SK-N-SH (cell line): Measurements from ENCODE around the gene LRRC46. TPM values are rescaled to one million over a fixed set of nuclear protein-coding genes. Genes with fewer than 3 reads are reported as not detected.

Source experiments
- CTCF ChIA-PET: fragments of 300-600, 350-600 bp; formaldehyde crosslinking; extraction: SDS; loops from one replicate; lab custom pipeline; 2021; lab: Yijun Ruan, JAX
- POLR2A ChIA-PET: fragments of 350-600 bp; sonication (Branson Sonifier 250); formaldehyde crosslinking; extraction: SDS; loops from one replicate; lab custom pipeline; 2020; ENCODE audit warnings: antibody characterized with exemption, inconsistent platforms; lab: Yijun Ruan, JAX
- DNase-seq: peaks from one replicate; pipeline ENCODE4 v3.0.0; 2012
- H2AFZ ChIP-seq: fragments of 200-600 bp; sonication (generic); 2 replicates; pipeline ENCODE4 v1.8.1; 2016; ENCODE audit warnings: antibody characterized with exemption, mild to moderate bottlenecking, low read depth
- H3F3A ChIP-seq: fragments of 200-600 bp; sonication (generic); replicated peaks from 2 replicates; pipeline ENCODE3; 2016; ENCODE audit warnings: antibody characterized with exemption, mild to moderate bottlenecking; ENCODE audit not compliant: insufficient read depth
- H3K27ac ChIP-seq, 2 experiments: fragments of 200-500 bp in 1 of 2; fragments of 200-600 bp in 1 of 2; sonication (Bioruptor generic) in 1 of 2; sonication (generic), shearing (Covaris generic) in 1 of 2; 2 replicates each; pipeline versions ENCODE4 v1.5.1 to v1.6.1; 2014 to 2016; ENCODE audit warnings: low read depth in 2 of 2, inconsistent platforms in 1 of 2, low read length in 1 of 2, mild to moderate bottlenecking in 1 of 2, mixed read lengths in 1 of 2
- H3K27me3 ChIP-seq: fragments of 200-600 bp; sonication (generic), shearing (Covaris generic); 2 replicates; pipeline ENCODE4 v1.6.1; 2016; ENCODE audit warnings: mixed run types; ENCODE audit not compliant: insufficient read depth
- H3K36me3 ChIP-seq, 2 experiments: fragments of 200-500 bp in 1 of 2; fragments of 200-600 bp in 1 of 2; sonication (Bioruptor generic) in 1 of 2; sonication (generic) in 1 of 2; replicated peaks in 1 of 2; 2 replicates each; pipeline versions ENCODE3 to v1.5.1; 2014 to 2016; ENCODE audit warnings: low read length in 1 of 2, mild to moderate bottlenecking in 1 of 2; ENCODE audit not compliant: insufficient read depth in 2 of 2, control insufficient read depth in 1 of 2
- H3K4me1 ChIP-seq, 2 experiments: fragments of 200-500 bp in 1 of 2; fragments of 200-600 bp in 1 of 2; sonication (Bioruptor generic) in 1 of 2; sonication (generic), shearing (Covaris generic) in 1 of 2; 2 replicates each; pipeline versions ENCODE4 v1.5.1 to v1.6.1; 2014 to 2016; ENCODE audit warnings: low read depth in 1 of 2, low read length in 1 of 2, mixed run types in 1 of 2; ENCODE audit not compliant: insufficient read depth in 2 of 2, control insufficient read depth in 1 of 2
- H3K4me2 ChIP-seq: fragments of 200-600 bp; sonication (generic), shearing (Covaris generic); 2 replicates; pipeline ENCODE4 v1.6.1; 2017; ENCODE audit warnings: mixed run types
- H3K4me3 ChIP-seq, 2 experiments: fragments of 200-500 bp in 1 of 2; fragments of 200-600 bp in 1 of 2; sonication (Bioruptor generic) in 1 of 2; sonication (generic), shearing (Covaris generic) in 1 of 2; 2 replicates each; pipeline versions ENCODE4 v1.5.1 to v1.8.1; 2014 to 2016; ENCODE audit warnings: low read depth in 2 of 2, inconsistent platforms in 1 of 2, low read length in 1 of 2, mild to moderate bottlenecking in 1 of 2, mixed read lengths in 1 of 2, moderate library complexity in 1 of 2
- H3K79me2 ChIP-seq: fragments of 200-600 bp; sonication (generic); 2 replicates; pipeline ENCODE4 v1.8.1; 2017; ENCODE audit warnings: mild to moderate bottlenecking; ENCODE audit not compliant: insufficient read depth
- H3K9ac ChIP-seq: fragments of 200-600 bp; sonication (generic); 2 replicates; pipeline ENCODE4 v1.6.1; 2017; ENCODE audit warnings: mixed run types
- H3K9me2 ChIP-seq: fragments of 200-600 bp; sonication (generic); 2 replicates; pipeline ENCODE4 v1.6.1; 2017; ENCODE audit warnings: mixed run types
- H3K9me3 ChIP-seq: fragments of 200-600 bp; sonication (generic); 2 replicates; pipeline ENCODE4 v1.6.1; 2017; ENCODE audit warnings: mixed run types, mild to moderate bottlenecking, moderate library complexity
- H4K20me1 ChIP-seq: fragments of 200-600 bp; sonication (generic); 2 replicates; pipeline ENCODE4 v1.6.1; 2017; ENCODE audit warnings: mild to moderate bottlenecking, mixed run types; ENCODE audit not compliant: insufficient read depth
- CHD2 ChIP-seq: fragments of 150-350 bp; IDR thresholded peaks from 2 replicates; pipeline ENCODE4 v1.6.1; 2018; ENCODE audit warnings: low read length; ENCODE audit not compliant: partially characterized antibody
- ELF1 ChIP-seq: IDR thresholded peaks from 2 replicates; pipeline ENCODE4 v1.4.0; 2012
- EZH2phosphoT487 ChIP-seq: fragments of 200-600 bp; sonication (generic); IDR thresholded peaks from 2 replicates; pipeline ENCODE4 v1.6.1; 2017; ENCODE audit warnings: low read depth, mixed run types, mild to moderate bottlenecking, antibody characterized with exemption, moderate library complexity, borderline replicate concordance
- FOSL2 ChIP-seq: IDR thresholded peaks from 2 replicates; pipeline ENCODE4 v1.4.0; 2012; ENCODE audit warnings: low read depth, mild to moderate bottlenecking, moderate library complexity, borderline replicate concordance
- FOXJ3 ChIP-seq: sonication (generic); formaldehyde crosslinking; IDR thresholded peaks from 2 replicates; pipeline ENCODE4 v1.5.1; 2020; ENCODE audit warnings: mild to moderate bottlenecking, missing genetic modification reagents
- FOXM1 ChIP-seq: IDR thresholded peaks from 2 replicates; pipeline ENCODE4 v1.4.0; 2012; ENCODE audit warnings: low read depth, mild to moderate bottlenecking
- GATA2 ChIP-seq: sonication (generic); formaldehyde crosslinking; IDR thresholded peaks from 2 replicates; pipeline ENCODE4 v1.5.0; 2020; ENCODE audit warnings: mild to moderate bottlenecking, missing genetic modification reagents
- IRF3 ChIP-seq: fragments of 150-350 bp; IDR thresholded peaks from 2 replicates; pipeline ENCODE4 v1.6.1; 2016; ENCODE audit warnings: mild to moderate bottlenecking, low read depth, low read length
- JUND ChIP-seq: IDR thresholded peaks from 2 replicates; pipeline ENCODE4 v1.4.0; 2012
- MEF2A ChIP-seq: IDR thresholded peaks from 2 replicates; pipeline ENCODE4 v1.4.0; 2012; ENCODE audit warnings: low read depth, borderline replicate concordance
- NFIC ChIP-seq: IDR thresholded peaks from 2 replicates; pipeline ENCODE4 v1.4.0; 2012; ENCODE audit warnings: borderline replicate concordance
- RAD21 ChIP-seq: IDR thresholded peaks from 2 replicates; pipeline ENCODE4 v1.6.1; 2012; ENCODE audit warnings: mild to moderate bottlenecking, low read length
- RCOR1 ChIP-seq: fragments of 150-350 bp; IDR thresholded peaks from 2 replicates; pipeline ENCODE4 v1.6.1; 2017; ENCODE audit warnings: antibody characterized with exemption, low read length
- RXRA ChIP-seq: IDR thresholded peaks from 2 replicates; pipeline ENCODE4 v1.4.0; 2012; ENCODE audit warnings: low read depth, mild to moderate bottlenecking, borderline replicate concordance
- SIN3A ChIP-seq: IDR thresholded peaks from 2 replicates; pipeline ENCODE4 v1.6.1; 2012; ENCODE audit warnings: low read depth, mild to moderate bottlenecking, low read length, moderate library complexity, borderline replicate concordance
- SMC3 ChIP-seq: IDR thresholded peaks from 2 replicates; pipeline ENCODE4 v1.6.1; 2012; ENCODE audit warnings: low read depth, low read length, improper control_type of control experiment
- TAF1 ChIP-seq: IDR thresholded peaks from 2 replicates; pipeline ENCODE4 v1.6.1; 2012; ENCODE audit warnings: low read depth, mild to moderate bottlenecking, low read length, moderate library complexity, borderline replicate concordance
- TCF12 ChIP-seq: IDR thresholded peaks from 2 replicates; pipeline ENCODE4 v1.4.0; 2012
- YY1 ChIP-seq: IDR thresholded peaks from 2 replicates; pipeline ENCODE4 v1.4.0; 2012; ENCODE audit warnings: low read depth, mild to moderate bottlenecking
- ZBTB33 ChIP-seq: IDR thresholded peaks from 2 replicates; pipeline ENCODE4 v1.4.0; 2012; ENCODE audit warnings: low read depth, borderline replicate concordance
- WGBS: methylation state at CpG from one replicate; pipeline ENCODE4 v1.1.6; 2017; ENCODE audit warnings: low lambda C conversion rate; 5-methylcytosine and 5-hydroxymethylcytosine counted together
- polyA plus RNA-seq, 3 experiments: library from polyadenylated mRNA; depleted of rRNA; stranded (reverse); fragments of >200 nt; gene quantifications; 2 replicates each; pipeline ENCODE4 v1.2.3, GENCODE V29; 2012
- TF ChIP-seq, protein P1 (sequence below): IDR thresholded peaks from 2 replicates; pipeline ENCODE4; 2012
- TF ChIP-seq, protein P2 (sequence below): IDR thresholded peaks from 2 replicates; pipeline ENCODE4 v1.4.0; 2012; ENCODE audit warnings: low read depth

The LRRC46 gene
- polyA plus RNA-seq, 1 of the 3 experiments (the other 2 are of a cell fraction), result 1.6 TPM

GRCh38 chr17:47818002-47818695 is 13.3 kb upstream of the LRRC46 start:
- Histone ChIP-seq H3K4me2 (no peak overlapping the region), H3K36me3 (peaks cover 4 to 55% of the 10 kb centered on the region in 2 experiments), H3K9ac (no peak overlapping the region), H3K4me3 (no peak overlapping the region), H3K9me3 (no peaks in the 10 kb centered on the region), H2AFZ (no peak overlapping the region), H3K79me2 (peaks cover 12% of the 10 kb centered on the region; the same call in 1 of the 2 replicates)
- no peak for DNase-seq
- POLR2A ChIA-PET, result no interaction called here
- TF ChIP-seq RAD21 (no peak), CHD2 (no peak), JUND (no peak), NFIC (no peak), ELF1 (no peak), EZH2phosphoT487 (no peak), YY1 (no peak), FOSL2 (no peak), FOXM1 (no peak)
- TF ChIP-seq, protein P1, sequence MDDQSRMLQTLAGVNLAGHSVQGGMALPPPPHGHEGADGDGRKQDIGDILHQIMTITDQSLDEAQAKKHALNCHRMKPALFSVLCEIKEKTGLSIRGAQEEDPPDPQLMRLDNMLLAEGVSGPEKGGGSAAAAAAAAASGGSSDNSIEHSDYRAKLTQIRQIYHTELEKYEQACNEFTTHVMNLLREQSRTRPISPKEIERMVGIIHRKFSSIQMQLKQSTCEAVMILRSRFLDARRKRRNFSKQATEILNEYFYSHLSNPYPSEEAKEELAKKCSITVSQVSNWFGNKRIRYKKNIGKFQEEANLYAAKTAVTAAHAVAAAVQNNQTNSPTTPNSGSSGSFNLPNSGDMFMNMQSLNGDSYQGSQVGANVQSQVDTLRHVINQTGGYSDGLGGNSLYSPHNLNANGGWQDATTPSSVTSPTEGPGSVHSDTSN, result no peak
- TF ChIP-seq, protein P2, sequence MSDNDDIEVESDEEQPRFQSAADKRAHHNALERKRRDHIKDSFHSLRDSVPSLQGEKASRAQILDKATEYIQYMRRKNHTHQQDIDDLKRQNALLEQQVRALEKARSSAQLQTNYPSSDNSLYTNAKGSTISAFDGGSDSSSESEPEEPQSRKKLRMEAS, result no peak
- TF ChIP-seq, all 33 proteins: peak for 0
- peaks cover 2% of the 10 kb centered on the region for H3F3A ChIP-seq
- WGBS, result 89% methylated on average over 8 of the region's 11 CpGs
- peaks cover 11 to 26% of the 10 kb centered on the region in 2 experiments; a peak in 3 of 4 replicates for H3K4me1 ChIP-seq
- H3K27me3 ChIP-seq, result no peaks in the 10 kb centered on the region
- H3K27ac ChIP-seq, result no peak overlapping the region
- H3K9me2 ChIP-seq, result no peaks in the 10 kb centered on the region
- no peaks in the 10 kb centered on the region for H4K20me1 ChIP-seq
- CTCF ChIA-PET, result interaction anchor here (1.0 kb wide), 1 partner anchor 23 kb away, joined by 3 read pairs; the partner anchor contains the start of gene SCRN2

GRCh38 chr17:47819475-47819874 is 12.0 kb upstream of the LRRC46 start:
- peaks cover 7% of the 10 kb centered on the region for H3F3A ChIP-seq
- no peak overlapping the region for H3K27ac ChIP-seq
- H3K9me2 ChIP-seq, result no peaks in the 10 kb centered on the region
- H2AFZ ChIP-seq, result no peak overlapping the region
- H3K4me1 ChIP-seq, result peaks cover 11 to 26% of the 10 kb centered on the region in 2 experiments; a peak in 3 of 4 replicates
- 86% methylated on average over 7 of the region's 10 CpGs for WGBS
- no peak overlapping the region for H3K4me3 ChIP-seq
- peaks cover 12% of the 10 kb centered on the region; the same call in 1 of the 2 replicates for H3K79me2 ChIP-seq
- TF ChIP-seq IRF3, result no peak
- TF ChIP-seq FOXJ3, result no peak
- TF ChIP-seq SIN3A, result no peak
- TF ChIP-seq TAF1, result no peak
- TF ChIP-seq FOSL2, result no peak
- no peak for TF ChIP-seq GATA2 (CRISPR knock-in tag)
- TF ChIP-seq ZBTB33, result no peak
- no peak for TF ChIP-seq RCOR1
- TF ChIP-seq FOXM1, result no peak
- TF ChIP-seq, protein P2, result no peak
- no peak for TF ChIP-seq MEF2A
- no peak for TF ChIP-seq TCF12
- TF ChIP-seq CHD2, result no peak
- TF ChIP-seq RXRA, result no peak
- TF ChIP-seq SMC3, result no peak
- no peak overlapping the region for H3K4me2 ChIP-seq
- no peak overlapping the region for H3K9ac ChIP-seq
- ChIA-PET CTCF (interaction anchor here (1.3 to 4.1 kb wide), 2 partner anchors 16 to 23 kb away, joined by 4 to 40 read pairs; partner anchors contain the start of gene SCRN2), POLR2A (no interaction called here)
- no peaks in the 10 kb centered on the region for H4K20me1 ChIP-seq
- DNase-seq, result no peak
- H3K36me3 ChIP-seq, result peaks cover 15 to 54% of the 10 kb centered on the region in 2 experiments
- no peaks in the 10 kb centered on the region for H3K27me3 ChIP-seq
- no peaks in the 10 kb centered on the region for H3K9me3 ChIP-seq
